ACHN (cell line): ENCODE measurements around the gene PTGR3.

Experiments used
- DNase-seq: peaks from one replicate; pipeline ENCODE4 v3.0.0-alpha.2; 2015
- in situ Hi-C: cut with HindIII; loops from 2 replicates; pipeline ENCODE4 v1.10.0; 2017; ENCODE audit warnings: low sequenced_read_pairs, low pct_ligation_motif_present, low pct_unique_long_range_greater_than_20kb

Gene PTGR3

GRCh38 chr18:75218065-75218923 lies 9.4 kb upstream of the PTGR3 start:
- in situ Hi-C loops: no loop called here
- DNase-seq: no peak

GRCh38 chr18:75216911-75217689 lies 8.2 kb upstream of the PTGR3 start:
- no peak for DNase-seq

GRCh38 chr18:75216212-75216910 lies 7.4 kb upstream of the PTGR3 start:
- in situ Hi-C loops: no loop called here
- DNase-seq: no peak

More at GRCh38 chr18:75216911-75217689, 8.2 kb upstream of the PTGR3 start:
- in situ Hi-C loops: no loop called here

GRCh38 chr18:75215663-75216062 lies 6.7 kb upstream of the PTGR3 start:
- in situ Hi-C loops: no loop called here
- DNase-seq: no peak

- in situ Hi-C loops: no loop called here
- no peak for DNase-seq
Observed at GRCh38 chr18:75214766-75215510, 6.0 kb upstream of the PTGR3 start.

- no peak for DNase-seq
- in situ Hi-C loops: no loop called here
Observed at GRCh38 chr18:75214332-75214690, 5.4 kb upstream of the PTGR3 start.

GRCh38 chr18:75213611-75214331 lies 4.8 kb upstream of the PTGR3 start:
- no peak for DNase-seq
- in situ Hi-C loops: no loop called here

- in situ Hi-C loops: no loop called here
- no peak for DNase-seq
Observed at GRCh38 chr18:75212751-75213090, 3.8 kb upstream of the PTGR3 start.

GRCh38 chr18:75211953-75212750 lies 3.2 kb upstream of the PTGR3 start:
- DNase-seq: peak; percentile 3
- in situ Hi-C loops: no loop called here

- in situ Hi-C loops: no loop called here
- no peak for DNase-seq
Observed at GRCh38 chr18:75211626-75211952, 2.6 kb upstream of the PTGR3 start.

- peak; percentile 11 for DNase-seq
- in situ Hi-C loops: no loop called here
Observed at GRCh38 chr18:75211002-75211621, 2.2 kb upstream of the PTGR3 start.

GRCh38 chr18:75210274-75211001 lies 1.5 kb upstream of the PTGR3 start, which contains the start of gene TSHZ1:
Gene TSHZ1 (plus strand): TSS chr18:75210797. CDS start chr18:75211877, 1,080 bp downstream.
- in situ Hi-C loops: no loop called here
- peak; percentile 82 for DNase-seq

GRCh38 chr18:75209951-75210258 lies 966 bp upstream of the PTGR3 start:
- in situ Hi-C loops: no loop called here
- DNase-seq: peak; percentile 45

GRCh38 chr18:75208836-75209128 lies 157 bp downstream of the PTGR3 start:
- in situ Hi-C loops: no loop called here
- no peak for DNase-seq

- in situ Hi-C loops: no loop called here
- DNase-seq: peak; percentile 55
Observed at GRCh38 chr18:75208155-75208835, 644 bp downstream of the PTGR3 start.
